T-helper 2 cell (primary cell): Measurements from ENCODE around the gene KHDC1.
"Not testable (repeated sequence)": the region's sequence is repeated elsewhere in the genome, so short reads cannot be mapped to it uniquely, and the experiment has no call there.

Experiments used
- DNase-seq, 5 experiments: peaks; one replicate each; pipeline versions ENCODE4 v3.0.0 to v3.0.0-alpha.2; 2012 to 2022
- total RNA-seq, 2 donors: gene quantifications; one replicate each; lab custom pipeline; 2026; lab: John Stamatoyannopoulos, UW

The KHDC1 gene
- total RNA-seq, result 0.62 to 1.6 reads per million in 2 donors

GRCh38 chr6:73262671-73263569 lies at the start of gene KHDC1:
KHDC1 (minus strand) TSS chr6:73263196; CDS start chr6:73242517, 20,679 bp downstream.
- DNase-seq, result peak; percentile 28 to 83 (median 35)

GRCh38 chr6:73310503-73310845 lies 47.5 kb upstream of the KHDC1 start:
- DNase-seq, result not testable (repeated sequence)

GRCh38 chr6:73309785-73310502 lies 46.9 kb upstream of the KHDC1 start:
- DNase-seq, result peak; percentile 29 to 68 (median 33)

GRCh38 chr6:73309535-73309784 lies 46.5 kb upstream of the KHDC1 start:
- no peak for DNase-seq

GRCh38 chr6:73308712-73309534 lies 45.9 kb upstream of the KHDC1 start:
- no peak for DNase-seq

GRCh38 chr6:73303773-73304172 lies 40.8 kb upstream of the KHDC1 start:
- DNase-seq, result not testable (repeated sequence)

GRCh38 chr6:73302339-73302738 lies 39.3 kb upstream of the KHDC1 start:
- no peak for DNase-seq

- DNase-seq, result no peak
Observed at GRCh38 chr6:73299151-73299971, 36.4 kb upstream of the KHDC1 start.

- no peak for DNase-seq
Observed at GRCh38 chr6:73293331-73293730, 30.3 kb upstream of the KHDC1 start.

GRCh38 chr6:73290435-73290834 lies 27.4 kb upstream of the KHDC1 start:
- DNase-seq, result no peak

GRCh38 chr6:73286752-73287151 lies 23.8 kb upstream of the KHDC1 start:
- no peak for DNase-seq

GRCh38 chr6:73285674-73286283 lies 22.8 kb upstream of the KHDC1 start:
- peak in 1 of 5 experiments; percentile 30 for DNase-seq

- no peak for DNase-seq
Observed at GRCh38 chr6:73282871-73283270, 19.9 kb upstream of the KHDC1 start.

GRCh38 chr6:73281684-73282083 lies 18.7 kb upstream of the KHDC1 start:
- DNase-seq, result not testable (repeated sequence)

GRCh38 chr6:73269296-73269695 lies 6.3 kb upstream of the KHDC1 start:
- not testable (repeated sequence) for DNase-seq

- not testable (repeated sequence) for DNase-seq
Observed at GRCh38 chr6:73268896-73269295, 5.9 kb upstream of the KHDC1 start.

GRCh38 chr6:73264446-73264845 lies 1.4 kb upstream of the KHDC1 start:
- DNase-seq, result no peak

- peak in 1 of 5 experiments; percentile 19 for DNase-seq
Observed at GRCh38 chr6:73263570-73263909, 544 bp upstream of the KHDC1 start.

- DNase-seq, result no peak
Observed at GRCh38 chr6:73258721-73259120, 4.3 kb downstream of the KHDC1 start.

- not testable (repeated sequence) for DNase-seq
Observed at GRCh38 chr6:73254323-73254722, 8.7 kb downstream of the KHDC1 start.

- DNase-seq, result no peak
Observed at GRCh38 chr6:73252703-73253102, 10.3 kb downstream of the KHDC1 start.

GRCh38 chr6:73250016-73250415 lies 13.0 kb downstream of the KHDC1 start:
- DNase-seq, result no peak
